Aorta (tissue), 5 donors: ENCODE measurements around the gene PPP1R27. TPM values are rescaled to one million over a fixed set of nuclear protein-coding genes. Genes with fewer than 3 reads are reported as not detected.

Source experiments
- ATAC-seq: fragments of 200-7000 bp; cut with Tn5 transposase; one replicate; pipeline ENCODE4 v1.9.1; 2022; ENCODE audit warnings: moderate library complexity; ENCODE audit not compliant: low FRiP score
- DNase-seq, 2 donors: peaks; one replicate each; pipeline ENCODE4 v3.0.0-alpha.2; 2020
- H3K27ac ChIP-seq, 2 donors: one replicate each; pipeline ENCODE4 v1.5.1; 2013; ENCODE audit warnings: low read length in 2 of 2, mild to moderate bottlenecking in 2 of 2, moderate library complexity in 2 of 2, control low read depth in 1 of 2, inconsistent platforms in 1 of 2, low read depth in 1 of 2
- H3K27me3 ChIP-seq, 2 donors: one replicate each; pipeline ENCODE4 v1.6.1; 2013; ENCODE audit warnings: control low read depth in 1 of 2, low read length in 1 of 2, mild to moderate bottlenecking in 1 of 2, moderate library complexity in 1 of 2; ENCODE audit not compliant: insufficient read depth in 2 of 2, control insufficient read depth in 1 of 2
- H3K36me3 ChIP-seq, 2 donors: one replicate each; pipeline ENCODE4 v1.6.1; 2013; ENCODE audit warnings: control low read depth in 1 of 2, low read length in 1 of 2, mild to moderate bottlenecking in 1 of 2; ENCODE audit not compliant: insufficient read depth in 2 of 2, control insufficient read depth in 1 of 2
- H3K4me1 ChIP-seq, 2 donors: one replicate each; pipeline ENCODE4 v1.6.1; 2013; ENCODE audit warnings: low read length in 2 of 2, control low read depth in 1 of 2, mild to moderate bottlenecking in 1 of 2, moderate library complexity in 1 of 2; ENCODE audit not compliant: insufficient read depth in 2 of 2, control insufficient read depth in 1 of 2
- H3K4me3 ChIP-seq, 2 donors: one replicate each; pipeline ENCODE4 v1.5.1; 2013; ENCODE audit warnings: low read length in 2 of 2, control low read depth in 1 of 2, mild to moderate bottlenecking in 1 of 2
- H3K9me3 ChIP-seq: one replicate; pipeline ENCODE4 v1.6.1; 2013; ENCODE audit warnings: mild to moderate bottlenecking, low read length; ENCODE audit not compliant: control insufficient read depth
- WGBS, 2 donors: extraction: QIAGEN DNeasy Blood & Tissue Kit; methylation state at CpG; one replicate each; pipeline ENCODE4 v1.1.7; 2013; 5-methylcytosine and 5-hydroxymethylcytosine counted together
- intact Hi-C, 2 donors: fragments of 100-400 bp; cut with DNase I; formaldehyde crosslinking; loops; one replicate each; pipeline versions ENCODE4 v1.14.2 to v1.15.0; 2022
- polyA plus RNA-seq, 2 donors: library from polyadenylated mRNA; stranded (reverse); fragments of 200-250 nt; gene quantifications; one replicate each; pipeline ENCODE4 v1.2.3, GENCODE V29; 2013
- total RNA-seq, 2 donors: library from RNA; stranded (reverse); fragmentation: NEBNext Ultra II Directional; extraction: Animal tissue kit (Norgen Biotek cat#: 25700); gene quantifications; one replicate each; pipeline ENCODE4 v1.2.1, GENCODE V29; 2021
- donor health status: healthy with polysubstance abuse.
- donor health status: Bipolar disorder and iron deficiency.
- donor health status: DM: no; HTN: no; CAD: no.
- donor health status: DM: no; HTN: no; CAD: no.
- donor health status: DM: yes; HTN: yes; CAD: no.

The PPP1R27 gene
- total and polyA plus RNA-seq, 4 donors = 0.41 TPM; not detected in 3

DNA sequence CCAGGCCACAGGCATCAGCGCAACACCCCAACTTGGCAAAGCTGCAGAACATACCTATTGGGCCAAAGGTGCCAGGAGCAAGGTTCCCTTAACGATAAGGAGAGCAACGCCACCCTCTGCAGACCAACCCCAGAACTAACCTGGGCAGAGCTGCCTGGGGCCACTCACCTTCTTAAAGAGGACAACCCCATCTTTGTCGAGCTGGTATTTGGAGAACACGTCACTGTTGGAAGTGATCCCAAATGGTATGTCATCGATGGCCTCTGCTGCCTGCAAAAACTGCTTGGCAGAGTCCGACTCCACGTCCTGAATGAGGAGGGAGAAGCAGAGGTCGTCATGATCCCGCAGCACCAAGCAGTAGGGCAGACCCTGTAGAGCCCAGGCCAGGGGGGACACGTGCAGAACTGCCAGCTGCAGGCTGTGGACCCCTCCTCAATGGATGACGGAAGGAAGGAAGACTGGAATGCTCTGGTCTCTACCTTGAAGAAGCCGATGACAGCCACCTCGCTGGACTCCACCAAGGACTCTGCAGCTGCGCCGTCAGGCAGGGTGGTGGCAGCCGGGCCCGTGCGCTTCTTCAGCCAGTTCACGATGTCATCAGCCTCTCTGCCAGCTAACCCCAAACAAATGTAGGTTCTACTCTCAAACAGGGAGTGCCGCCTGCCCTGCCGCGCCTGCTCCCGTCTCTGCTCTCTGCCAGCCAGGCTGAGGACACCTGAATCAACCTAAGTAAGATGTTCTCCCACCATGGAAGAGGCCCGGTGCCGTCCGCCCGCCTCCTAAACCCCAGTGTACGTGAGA, 20.3 kb upstream of the PPP1R27 start:
- intact Hi-C loops = no loop called here
- H3K36me3 ChIP-seq = peaks cover 0 to 7% of the 10 kb centered on the region in 2 donors
- 62 to 63% methylated on average over 29 of the region's 29 CpGs for WGBS, 2 donors
- H3K27me3 ChIP-seq = peaks cover 0 to under 1% of the 10 kb centered on the region in 2 donors
- H3K9me3 ChIP-seq = no peaks in the 10 kb centered on the region
- H3K27ac ChIP-seq = no peak overlapping the region
- H3K4me1 ChIP-seq = peaks cover 3 to 4% of the 10 kb centered on the region in 2 donors
- DNase-seq (no peak), ATAC-seq (no peak)
- no peak overlapping the region for H3K4me3 ChIP-seq

DNA sequence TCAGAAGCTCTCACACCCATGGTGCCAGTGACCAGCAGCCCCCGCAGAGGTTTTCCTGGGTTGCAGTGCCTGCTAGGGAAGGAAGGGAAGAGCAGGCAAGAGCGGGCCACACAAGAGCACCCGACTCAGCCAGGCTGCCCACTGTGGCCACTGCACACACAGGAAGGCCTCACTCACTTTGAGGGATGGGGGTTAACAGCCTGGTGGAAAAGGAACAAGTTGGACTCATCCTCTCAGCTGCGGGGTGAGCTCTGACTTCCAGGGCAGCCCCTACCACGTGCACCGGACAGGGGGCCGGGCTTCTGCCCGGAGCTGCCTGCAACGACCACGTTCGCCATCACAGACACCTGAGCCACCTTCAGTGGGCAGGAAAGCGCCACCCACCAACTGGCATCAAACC, 17.4 kb upstream of the PPP1R27 start:
- 91 to 92% methylated on average over 12 of the region's 12 CpGs for WGBS, 2 donors
- no peak overlapping the region for H3K4me3 ChIP-seq

DNA sequence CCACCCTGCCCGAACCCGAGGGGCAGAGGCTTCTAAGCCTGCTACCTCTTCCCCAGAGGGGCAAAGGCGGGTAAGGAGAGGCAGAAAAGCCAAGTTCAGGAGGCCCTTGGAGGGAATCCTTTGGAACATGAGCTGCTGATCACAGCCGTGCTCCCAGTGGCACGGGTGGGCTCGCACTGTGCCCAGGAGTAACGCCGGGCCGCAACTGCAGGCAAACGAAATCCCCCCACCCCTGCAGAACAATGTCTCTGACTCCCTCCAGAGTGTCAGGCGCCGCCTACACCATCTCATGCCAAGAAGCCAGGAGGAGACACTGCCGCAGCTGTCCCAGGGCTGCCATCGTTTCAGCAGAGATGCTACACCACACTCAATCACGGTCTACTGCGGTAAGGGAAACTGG, 16.6 kb upstream of the PPP1R27 start:
- Histone ChIP-seq H3K4me1 (no peaks in the 10 kb centered on the region), H3K4me3 (no peak overlapping the region), H3K36me3 (peaks cover 0 to 10% of the 10 kb centered on the region in 2 donors), H3K27ac (no peak overlapping the region), H3K27me3 (no peaks in the 10 kb centered on the region), H3K9me3 (no peaks in the 10 kb centered on the region)
- WGBS, 2 donors = 93 to 95% methylated on average over 16 of the region's 16 CpGs
- DNase-seq (no peak), ATAC-seq (no peak)
- intact Hi-C loops = no loop called here

More for the DNA sequence above, 17.4 kb upstream of the PPP1R27 start:
- Histone ChIP-seq H3K9me3 (no peaks in the 10 kb centered on the region), H3K27me3 (no peaks in the 10 kb centered on the region), H3K36me3 (peaks cover 0 to 7% of the 10 kb centered on the region in 2 donors), H3K4me1 (no peaks in the 10 kb centered on the region), H3K27ac (no peak overlapping the region)
- ATAC-seq = no peak
- DNase-seq = no peak
- intact Hi-C loops = no loop called here

DNA sequence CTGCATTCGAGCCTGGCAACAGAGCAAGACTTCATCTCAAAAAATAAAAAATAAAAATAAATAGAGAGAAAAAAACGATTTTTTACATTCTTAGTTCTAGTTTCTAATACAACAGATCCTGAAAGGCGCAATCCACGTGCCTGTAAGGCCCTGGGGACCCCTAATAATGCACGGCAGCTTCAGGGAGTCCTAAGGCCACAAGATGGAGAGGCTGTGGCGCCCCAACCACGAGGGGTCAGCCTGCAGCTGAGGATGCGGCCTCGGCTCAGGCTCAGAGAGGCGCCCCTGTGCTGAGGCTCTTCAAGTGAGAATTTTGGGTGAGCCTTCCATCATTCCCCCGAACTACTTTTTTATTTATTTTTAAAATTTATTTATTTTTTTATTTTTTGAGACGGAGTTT, 14.6 kb upstream of the PPP1R27 start:
- intact Hi-C loops = no loop called here
- DNase-seq (no peak), ATAC-seq (no peak)
- Histone ChIP-seq H3K4me1 (no peaks in the 10 kb centered on the region), H3K4me3 (no peak overlapping the region), H3K36me3 (peaks cover 0 to 19% of the 10 kb centered on the region in 2 donors), H3K27ac (no peak overlapping the region), H3K27me3 (no peaks in the 10 kb centered on the region), H3K9me3 (no peaks in the 10 kb centered on the region)
- WGBS, 2 donors = 95 to 96% methylated on average over 12 of the region's 12 CpGs

DNA sequence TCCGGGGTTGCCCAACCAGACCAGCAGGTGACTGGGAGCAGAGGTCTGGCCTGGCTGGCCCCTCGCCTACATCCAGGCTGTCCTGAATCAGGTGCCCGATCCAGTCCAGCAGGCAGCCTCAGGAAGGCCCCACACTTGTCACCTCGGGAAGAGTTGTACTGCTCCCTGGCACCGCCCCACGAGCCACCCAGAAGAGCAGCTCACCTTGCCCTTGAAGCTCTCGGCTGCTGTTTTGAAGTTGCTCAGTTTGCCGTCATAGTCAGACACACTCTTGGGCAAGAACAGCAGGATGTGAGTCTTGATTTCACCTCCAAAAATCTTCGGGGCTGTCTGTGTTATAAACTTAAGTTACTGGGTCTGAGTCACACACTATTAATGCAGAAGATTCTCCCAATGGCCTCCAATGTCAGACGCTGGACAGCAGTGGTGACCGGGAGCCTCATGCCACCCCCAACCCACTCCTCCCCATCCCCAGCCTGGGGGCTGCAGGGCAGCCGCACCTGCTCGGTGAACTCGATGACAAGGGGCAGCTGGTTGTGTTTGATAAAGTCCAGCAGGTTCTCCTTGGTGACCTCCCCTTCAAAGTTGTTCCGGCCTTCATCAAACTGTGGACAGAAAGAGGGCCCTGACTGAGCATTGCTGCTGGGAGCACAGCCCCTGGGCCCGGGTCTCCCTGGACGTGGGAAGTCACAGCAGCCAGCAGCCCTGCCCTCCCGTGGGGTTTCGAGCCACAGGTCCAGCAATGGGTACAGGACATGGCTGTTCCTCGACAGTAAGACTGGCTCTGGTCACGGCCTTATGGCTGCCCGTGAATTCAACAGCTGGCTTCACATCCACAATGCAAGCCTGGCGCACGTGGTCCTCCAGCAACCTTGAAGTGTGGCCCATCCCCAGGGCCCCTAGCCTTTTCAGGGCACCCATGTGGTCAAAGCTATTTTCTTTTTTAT, 12.2 kb upstream of the PPP1R27 start:
- Histone ChIP-seq H3K4me3 (no peak overlapping the region), H3K27me3 (no peaks in the 10 kb centered on the region), H3K36me3 (peaks cover 0 to 21% of the 10 kb centered on the region in 2 donors), H3K27ac (no peak overlapping the region), H3K4me1 (no peaks in the 10 kb centered on the region), H3K9me3 (no peaks in the 10 kb centered on the region)
- no peak for ATAC-seq
- DNase-seq = no peak
- WGBS, 2 donors = 86 to 87% methylated on average over 24 of the region's 24 CpGs
- intact Hi-C loops = no loop called here

DNA sequence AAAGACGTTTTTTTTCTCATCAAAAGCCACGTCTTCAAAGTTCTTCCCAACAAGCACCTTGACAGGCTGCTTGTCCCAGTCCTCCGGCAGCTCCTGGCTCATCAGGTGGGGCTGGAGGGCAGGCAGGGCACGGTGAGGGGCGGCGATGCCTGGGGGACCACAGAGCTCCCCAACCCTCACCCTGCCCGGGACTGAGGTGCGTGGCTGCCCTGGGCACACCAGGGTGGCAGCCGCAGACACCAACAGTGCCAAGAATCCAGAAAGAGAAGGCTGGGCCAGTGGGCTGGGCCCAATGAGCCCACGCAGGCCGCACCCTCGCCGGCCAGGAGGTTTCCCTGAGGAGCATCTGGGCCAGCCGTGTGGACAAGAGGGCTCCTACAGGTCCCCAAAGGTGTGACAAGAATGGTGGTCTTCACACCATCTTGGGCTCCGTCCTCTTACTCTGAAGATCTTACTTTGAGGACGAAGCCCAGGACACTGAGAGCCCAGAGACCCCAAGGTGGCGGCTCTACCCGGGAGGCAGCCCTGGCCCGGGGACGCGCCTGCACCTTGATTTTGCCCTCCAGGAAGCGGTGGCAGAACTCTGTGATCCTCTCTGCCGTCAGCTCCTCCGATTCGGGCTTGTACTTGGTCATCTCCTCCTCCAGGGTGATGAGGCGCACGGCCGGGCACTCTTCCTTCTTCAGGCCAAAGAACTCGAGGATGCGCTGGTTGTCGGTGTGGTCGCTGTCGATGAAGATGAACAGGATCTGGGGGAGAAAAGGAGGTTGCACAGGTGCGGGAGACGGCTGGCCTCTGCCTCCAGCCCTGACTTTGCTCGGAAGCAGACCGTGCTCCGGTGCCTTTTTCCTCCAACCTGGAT, 11.3 kb upstream of the PPP1R27 start:
- intact Hi-C loops = no loop called here
- Histone ChIP-seq H3K36me3 (peaks cover 0 to 17% of the 10 kb centered on the region in 2 donors), H3K9me3 (no peaks in the 10 kb centered on the region), H3K27me3 (no peaks in the 10 kb centered on the region), H3K27ac (no peak overlapping the region), H3K4me3 (no peak overlapping the region), H3K4me1 (no peaks in the 10 kb centered on the region)
- WGBS, 2 donors = 89 to 93% methylated on average over 38 of the region's 38 CpGs
- no peak for ATAC-seq
- DNase-seq = no peak

DNA sequence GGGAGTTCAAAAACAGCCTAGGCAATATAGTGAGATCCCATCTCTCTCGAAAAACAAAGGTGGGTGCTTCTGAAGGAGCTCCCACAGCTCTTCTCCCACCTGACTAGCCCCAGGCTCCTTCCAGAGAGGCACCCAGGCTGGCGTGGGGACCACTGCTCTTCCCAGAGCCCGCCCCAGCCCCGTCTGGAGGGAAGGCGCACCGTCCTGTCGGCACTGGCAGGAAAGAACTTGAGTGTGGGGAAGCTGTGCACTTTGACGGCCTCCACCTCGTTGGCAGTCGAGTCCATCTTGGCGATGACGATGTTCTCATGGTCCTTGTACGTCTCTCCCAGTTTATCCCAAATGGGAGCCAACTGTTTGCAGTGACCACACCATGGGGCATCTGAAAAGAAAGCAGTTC, 10.5 kb upstream of the PPP1R27 start:
- H3K27ac ChIP-seq = no peak overlapping the region
- H3K36me3 ChIP-seq = peaks cover 0 to 17% of the 10 kb centered on the region in 2 donors
- H3K9me3 ChIP-seq = no peaks in the 10 kb centered on the region
- no peaks in the 10 kb centered on the region for H3K27me3 ChIP-seq
- intact Hi-C loops = no loop called here
- ATAC-seq (no peak), DNase-seq (no peak)
- H3K4me3 ChIP-seq = no peak overlapping the region
- WGBS, 2 donors = 86 to 89% methylated on average over 13 of the region's 13 CpGs
- no peaks in the 10 kb centered on the region for H3K4me1 ChIP-seq

DNA sequence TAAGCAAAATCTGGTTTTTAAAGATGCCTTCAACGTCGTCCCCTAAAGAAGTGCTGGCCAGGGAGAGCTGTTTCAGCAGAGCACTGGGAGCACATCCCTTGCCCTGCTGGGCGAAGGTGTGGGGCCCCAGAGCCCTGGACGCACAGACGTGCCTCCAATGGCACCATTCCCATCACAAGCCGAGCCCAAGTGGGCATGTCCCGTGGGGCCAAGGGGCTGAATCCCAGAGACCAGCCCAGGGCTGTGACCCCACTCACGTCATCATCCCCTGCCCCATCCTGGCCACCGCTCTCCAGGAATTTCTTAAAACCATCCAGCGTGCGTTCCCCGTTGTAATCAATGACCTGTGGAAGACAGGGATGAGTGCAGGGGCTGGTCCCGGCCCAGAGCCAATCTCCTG, 10.0 kb upstream of the PPP1R27 start:
- H3K27ac ChIP-seq = no peak overlapping the region
- H3K27me3 ChIP-seq = no peaks in the 10 kb centered on the region
- peaks cover 0 to 17% of the 10 kb centered on the region in 2 donors for H3K36me3 ChIP-seq
- H3K4me3 ChIP-seq = no peak overlapping the region
- intact Hi-C loops = no loop called here
- ATAC-seq (no peak), DNase-seq (no peak)
- 76 to 80% methylated on average over 13 of the region's 13 CpGs for WGBS, 2 donors
- H3K9me3 ChIP-seq = no peaks in the 10 kb centered on the region
- no peaks in the 10 kb centered on the region for H3K4me1 ChIP-seq
